Thoracic aorta (tissue), 2 donors: ENCODE measurements around the gene MARCHF10. TPM values are rescaled to one million over a fixed set of nuclear protein-coding genes. Genes with fewer than 3 reads are reported as not detected.
"Not testable (repeated sequence)": the region's sequence is repeated elsewhere in the genome, so short reads cannot be mapped to it uniquely, and the experiment has no call there.

Source experiments
- ATAC-seq: fragments of 150-250 bp; one replicate; pipeline ENCODE4 v1.8.0; 2017; ENCODE audit warnings: low read depth; ENCODE audit not compliant: insufficient number of reproducible peaks, low FRiP score
- DNase-seq: peaks from one replicate; pipeline ENCODE4 v3.0.0-alpha.2; 2020; ENCODE audit warnings: low spot score
- H3K27ac ChIP-seq, 2 donors: fragments of 200-600 bp; sonication (generic); 1 replicate in 1 of 2; 2 replicates in 1 of 2; pipeline ENCODE4 v1.5.1; 2016; ENCODE audit warnings: mild to moderate bottlenecking in 2 of 2, moderate library complexity in 2 of 2
- H3K27me3 ChIP-seq: fragments of 200-600 bp; sonication (generic); replicated peaks from 2 replicates; pipeline ENCODE4 v1.6.0; 2016; ENCODE audit warnings: mild to moderate bottlenecking; ENCODE audit not compliant: insufficient read depth
- H3K36me3 ChIP-seq: fragments of 200-600 bp; sonication (generic); one replicate; pipeline ENCODE4 v1.5.1; 2016
- H3K4me1 ChIP-seq, 2 donors: fragments of 200-600 bp; sonication (generic); 1 replicate in 1 of 2; 2 replicates in 1 of 2; pipeline versions ENCODE4 v1.5.1 to v1.6.0; 2016; ENCODE audit warnings: low read depth in 2 of 2, mild to moderate bottlenecking in 1 of 2; ENCODE audit not compliant: control insufficient read depth in 1 of 2
- H3K4me3 ChIP-seq: fragments of 200-600 bp; sonication (generic); 2 replicates; pipeline ENCODE4 v1.5.1; 2016; ENCODE audit warnings: mild to moderate bottlenecking
- H3K9me3 ChIP-seq: fragments of 200-600 bp; sonication (generic); 2 replicates; pipeline ENCODE4 v1.5.1; 2016
- CTCF ChIP-seq: fragments of 200-600 bp; sonication (generic); IDR thresholded peaks from one replicate; pipeline ENCODE4 v1.5.1; 2019; ENCODE audit warnings: antibody characterized with exemption
- total RNA-seq, 2 donors: library from RNA; depleted of rRNA; stranded (reverse); fragments of >200 nt; gene quantifications; one replicate each; pipeline versions ENCODE4 v1.1.0 to v1.2.3, GENCODE V29; 2016

The MARCHF10 gene
- total RNA-seq, 2 donors from 2014 or later, result not detected

DNA sequence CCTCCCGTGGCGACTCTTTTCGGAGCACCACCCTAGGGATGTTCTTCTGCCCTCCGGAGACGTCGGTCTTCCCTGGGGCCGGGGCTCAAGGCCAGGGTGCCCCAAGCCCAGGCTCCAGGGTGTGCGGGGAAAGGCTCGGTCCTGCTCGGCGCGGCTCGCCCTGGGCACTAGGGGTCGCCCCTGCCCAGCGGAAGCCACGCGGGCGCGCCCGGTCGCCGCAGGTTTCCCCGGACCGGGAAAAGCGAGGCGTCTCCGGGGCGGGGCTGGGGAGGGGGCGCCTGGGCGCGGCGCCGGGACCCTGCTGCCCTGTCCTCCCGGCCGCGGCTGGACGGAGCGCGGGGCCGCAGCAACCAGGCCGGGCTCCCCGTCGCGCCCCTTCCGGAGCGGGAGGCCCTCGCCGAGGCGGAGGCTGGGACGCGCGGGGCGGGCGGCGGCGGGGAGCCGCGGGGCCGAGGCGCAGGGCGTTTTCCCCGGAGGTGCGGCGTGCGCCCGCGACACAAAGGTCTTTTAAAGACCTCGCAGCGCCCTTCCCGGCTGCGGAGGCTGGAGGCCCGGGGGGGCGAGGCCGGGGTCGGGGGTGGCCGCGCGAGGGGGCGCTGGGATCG is 104.2 kb downstream of the MARCHF10 start:
- Histone ChIP-seq H3K4me3 (peak overlapping the region; percentile 93), H3K9me3 (no peaks in the 10 kb centered on the region), H3K4me1 (peaks cover 10 to 26% of the 10 kb centered on the region in 2 donors), H3K27ac (peak overlapping the region in 1 of 2 donors; percentile 39), H3K27me3 (no peaks in the 10 kb centered on the region), H3K36me3 (no peaks in the 10 kb centered on the region)
- peak; percentile 64 for ATAC-seq
- peak; percentile 86 for TF ChIP-seq CTCF
- DNase-seq, result no peak

GRCh38 chr17:62703261-62703775 is 104.8 kb downstream of the MARCHF10 start:
- no peak for DNase-seq
- Histone ChIP-seq H3K4me1 (peaks cover 10 to 26% of the 10 kb centered on the region in 2 donors), H3K27ac (no peak overlapping the region), H3K36me3 (no peaks in the 10 kb centered on the region), H3K27me3 (no peaks in the 10 kb centered on the region), H3K9me3 (no peaks in the 10 kb centered on the region), H3K4me3 (peak overlapping the region; percentile 93)
- no peak for ATAC-seq
- TF ChIP-seq CTCF, result no peak

- no peak overlapping the region for H3K27ac ChIP-seq
- no peak overlapping the region for H3K4me3 ChIP-seq
- H3K9me3 ChIP-seq, result no peaks in the 10 kb centered on the region
- peaks cover 10 to 26% of the 10 kb centered on the region in 2 donors for H3K4me1 ChIP-seq
- ATAC-seq, result no peak
- no peak for TF ChIP-seq CTCF
- no peaks in the 10 kb centered on the region for H3K36me3 ChIP-seq
- DNase-seq, result no peak
- H3K27me3 ChIP-seq, result no peaks in the 10 kb centered on the region
These were observed 105.3 kb downstream of the MARCHF10 start for GRCh38 chr17:62702746-62703260.

GRCh38 chr17:62701706-62702085 is 106.4 kb downstream of the MARCHF10 start:
- no peak for TF ChIP-seq CTCF
- DNase-seq (no peak), ATAC-seq (no peak)
- Histone ChIP-seq H3K36me3 (no peaks in the 10 kb centered on the region), H3K27me3 (no peaks in the 10 kb centered on the region), H3K4me3 (no peak overlapping the region), H3K27ac (no peak overlapping the region), H3K4me1 (peaks cover 11 to 34% of the 10 kb centered on the region in 2 donors), H3K9me3 (no peaks in the 10 kb centered on the region)

DNA sequence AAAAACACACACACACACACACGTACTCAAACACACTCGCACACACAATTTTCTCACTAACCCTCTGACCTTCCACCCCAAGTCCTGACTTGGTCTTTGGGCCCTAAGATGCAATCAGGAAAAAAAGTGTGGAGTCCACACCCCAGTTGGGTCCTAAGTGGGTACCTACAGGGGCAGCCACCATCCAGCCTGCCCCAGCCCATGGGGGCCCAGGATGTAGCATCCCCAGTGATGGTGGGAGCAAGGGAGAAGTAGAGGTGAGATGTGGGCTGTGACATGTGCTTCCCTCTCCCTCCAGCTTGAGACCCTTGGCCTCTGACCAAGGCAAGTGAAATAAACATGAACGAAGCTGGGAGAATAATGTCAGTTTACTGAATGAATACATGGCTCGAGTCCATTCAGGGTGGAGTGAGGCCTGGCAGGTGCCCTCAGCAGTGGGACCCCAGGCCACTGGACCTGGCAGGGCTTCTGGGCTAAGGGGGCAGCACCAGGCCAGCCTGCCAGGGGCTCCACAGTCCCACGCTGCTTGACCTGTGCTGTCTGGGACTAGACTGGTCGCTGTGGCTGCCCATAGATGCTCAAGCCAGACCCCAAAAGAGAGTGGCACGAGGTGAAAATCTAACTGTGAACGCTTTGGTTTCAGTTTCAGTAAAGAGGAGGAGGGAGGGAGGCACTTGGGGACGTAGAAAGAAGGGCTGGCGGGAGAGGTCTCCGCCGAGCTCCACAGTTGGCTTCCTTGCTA is 107.0 kb downstream of the MARCHF10 start:
- TF ChIP-seq CTCF, result no peak
- Histone ChIP-seq H3K36me3 (no peaks in the 10 kb centered on the region), H3K4me3 (no peak overlapping the region), H3K27me3 (no peaks in the 10 kb centered on the region), H3K4me1 (peaks cover 16 to 39% of the 10 kb centered on the region in 2 donors), H3K9me3 (no peaks in the 10 kb centered on the region), H3K27ac (no peak overlapping the region)
- DNase-seq (no peak), ATAC-seq (no peak)

- not testable (repeated sequence) for H3K4me3 ChIP-seq, DNase-seq, H3K9me3 ChIP-seq, ATAC-seq, H3K27me3 ChIP-seq, H3K27ac ChIP-seq, H3K36me3 ChIP-seq
- H3K4me1 ChIP-seq, result peaks cover 15 to 22% of the 10 kb centered on the region in 2 donors
These were observed 109.7 kb downstream of the MARCHF10 start for GRCh38 chr17:62698459-62698858.
